D721Med (cell line): ENCODE results near the gene PDCD5.
"Not testable (repeated sequence)": the region's sequence is repeated elsewhere in the genome, so short reads cannot be mapped to it uniquely, and the experiment has no call there.

Experiments used
- DNase-seq: peaks from one replicate; pipeline ENCODE4 v3.0.0; 2011; ENCODE audit warnings: low spot score; ENCODE audit not compliant: insufficient read length
- FAIRE-seq: peaks from 2 replicates; lab custom pipeline; 2011; peaks lifted over from hg19 to GRCh38; lab: Jason Lieb, UNC
- TF ChIP-seq, protein P1 (sequence below): IDR thresholded peaks from 2 replicates; pipeline ENCODE4 v1.5.1; 2012; ENCODE audit warnings: mild to moderate bottlenecking, control low read depth; ENCODE audit not compliant: insufficient read depth; ENCODE audit errors: missing control alignments

PDCD5 gene, protein sequence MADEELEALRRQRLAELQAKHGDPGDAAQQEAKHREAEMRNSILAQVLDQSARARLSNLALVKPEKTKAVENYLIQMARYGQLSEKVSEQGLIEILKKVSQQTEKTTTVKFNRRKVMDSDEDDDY

DNA sequence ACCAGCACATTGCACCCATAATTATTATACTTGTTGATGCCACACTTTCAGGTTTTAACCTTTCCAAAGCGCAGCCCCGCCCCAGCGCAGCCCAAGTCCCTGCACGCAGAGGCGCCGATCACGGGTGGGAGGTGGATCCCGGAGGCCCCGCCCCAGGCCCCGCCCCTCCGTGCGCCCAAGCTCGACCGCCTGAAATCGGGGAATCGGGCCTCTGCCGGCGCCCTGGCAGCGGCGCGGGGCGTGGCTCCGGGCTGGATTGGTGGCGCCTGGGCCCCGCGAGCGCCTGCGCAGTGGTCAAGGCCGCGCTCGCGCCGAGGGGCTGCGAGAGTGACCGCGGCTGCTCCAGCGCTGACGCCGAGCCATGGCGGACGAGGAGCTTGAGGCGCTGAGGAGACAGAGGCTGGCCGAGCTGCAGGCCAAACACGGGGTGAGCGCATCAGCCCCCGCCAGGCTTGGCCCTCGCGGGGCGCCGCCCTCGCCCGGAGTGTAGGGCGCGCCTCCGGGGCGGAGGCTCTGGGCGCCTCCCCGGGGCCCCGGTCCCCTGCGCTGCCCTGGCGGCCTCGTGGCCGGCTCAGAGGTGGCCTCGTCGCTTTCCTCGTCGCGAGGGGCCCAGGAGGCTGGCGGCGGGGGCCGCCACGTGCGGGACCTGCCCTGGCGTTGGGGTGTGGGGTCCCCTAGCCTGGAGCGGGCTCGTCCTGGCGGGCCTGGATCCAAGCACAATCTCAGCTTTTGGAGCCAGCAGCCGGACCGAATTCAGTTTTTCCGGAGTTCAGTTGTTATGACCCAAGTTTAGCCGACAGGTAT, at the start of gene PDCD5:
Gene PDCD5, plus strand, starts transcription at position 290 of the 804 bp plus-strand sequence. Its CDS starts 72 bp downstream, at position 362.
- peak; percentile 89 for DNase-seq
- TF ChIP-seq, protein P1, sequence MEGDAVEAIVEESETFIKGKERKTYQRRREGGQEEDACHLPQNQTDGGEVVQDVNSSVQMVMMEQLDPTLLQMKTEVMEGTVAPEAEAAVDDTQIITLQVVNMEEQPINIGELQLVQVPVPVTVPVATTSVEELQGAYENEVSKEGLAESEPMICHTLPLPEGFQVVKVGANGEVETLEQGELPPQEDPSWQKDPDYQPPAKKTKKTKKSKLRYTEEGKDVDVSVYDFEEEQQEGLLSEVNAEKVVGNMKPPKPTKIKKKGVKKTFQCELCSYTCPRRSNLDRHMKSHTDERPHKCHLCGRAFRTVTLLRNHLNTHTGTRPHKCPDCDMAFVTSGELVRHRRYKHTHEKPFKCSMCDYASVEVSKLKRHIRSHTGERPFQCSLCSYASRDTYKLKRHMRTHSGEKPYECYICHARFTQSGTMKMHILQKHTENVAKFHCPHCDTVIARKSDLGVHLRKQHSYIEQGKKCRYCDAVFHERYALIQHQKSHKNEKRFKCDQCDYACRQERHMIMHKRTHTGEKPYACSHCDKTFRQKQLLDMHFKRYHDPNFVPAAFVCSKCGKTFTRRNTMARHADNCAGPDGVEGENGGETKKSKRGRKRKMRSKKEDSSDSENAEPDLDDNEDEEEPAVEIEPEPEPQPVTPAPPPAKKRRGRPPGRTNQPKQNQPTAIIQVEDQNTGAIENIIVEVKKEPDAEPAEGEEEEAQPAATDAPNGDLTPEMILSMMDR: no peak
- no peak for FAIRE-seq

DNA sequence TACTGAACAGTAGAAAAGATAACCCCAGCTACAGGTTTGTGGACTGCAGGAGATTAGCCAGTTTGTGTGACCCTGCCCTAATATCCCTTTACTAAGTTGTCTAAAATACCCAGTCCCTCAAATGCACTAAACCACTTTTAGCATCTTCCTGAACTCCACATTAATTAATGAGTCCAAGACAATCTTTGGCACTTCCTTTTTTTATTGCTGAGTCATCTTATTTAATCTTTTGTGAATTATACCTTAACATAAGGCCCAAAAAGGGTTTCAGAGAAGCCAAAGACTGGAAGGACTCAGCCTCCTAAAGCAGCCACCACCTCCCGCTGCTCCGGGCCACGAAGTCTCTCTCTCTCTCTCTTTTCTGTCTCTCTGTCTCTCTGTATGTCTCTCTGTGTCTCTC, 48.8 kb upstream of the PDCD5 start:
- no peak for DNase-seq
- FAIRE-seq: no peak
- TF ChIP-seq, protein P1: no peak

DNA sequence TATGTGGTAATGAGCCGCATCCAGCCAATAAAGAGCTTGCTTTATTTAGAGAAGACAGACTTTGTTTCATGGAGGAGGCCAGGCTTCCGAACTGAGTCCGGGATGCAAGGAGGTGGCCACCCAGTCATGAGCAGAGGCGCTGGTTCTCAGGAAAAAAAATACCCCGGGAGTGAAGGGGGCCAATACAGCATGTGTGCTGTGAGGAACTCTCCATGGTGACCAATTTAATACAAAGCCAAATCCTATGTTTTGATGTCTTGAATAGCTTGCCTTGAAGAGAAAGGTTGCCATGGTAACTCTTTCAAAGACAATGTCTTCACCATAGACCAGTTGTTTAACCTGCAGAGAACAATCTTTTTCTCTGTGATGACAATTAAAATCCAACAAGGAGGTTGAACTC, 43.4 kb upstream of the PDCD5 start:
- TF ChIP-seq, protein P1: no peak
- no peak for FAIRE-seq
- DNase-seq: no peak

DNA sequence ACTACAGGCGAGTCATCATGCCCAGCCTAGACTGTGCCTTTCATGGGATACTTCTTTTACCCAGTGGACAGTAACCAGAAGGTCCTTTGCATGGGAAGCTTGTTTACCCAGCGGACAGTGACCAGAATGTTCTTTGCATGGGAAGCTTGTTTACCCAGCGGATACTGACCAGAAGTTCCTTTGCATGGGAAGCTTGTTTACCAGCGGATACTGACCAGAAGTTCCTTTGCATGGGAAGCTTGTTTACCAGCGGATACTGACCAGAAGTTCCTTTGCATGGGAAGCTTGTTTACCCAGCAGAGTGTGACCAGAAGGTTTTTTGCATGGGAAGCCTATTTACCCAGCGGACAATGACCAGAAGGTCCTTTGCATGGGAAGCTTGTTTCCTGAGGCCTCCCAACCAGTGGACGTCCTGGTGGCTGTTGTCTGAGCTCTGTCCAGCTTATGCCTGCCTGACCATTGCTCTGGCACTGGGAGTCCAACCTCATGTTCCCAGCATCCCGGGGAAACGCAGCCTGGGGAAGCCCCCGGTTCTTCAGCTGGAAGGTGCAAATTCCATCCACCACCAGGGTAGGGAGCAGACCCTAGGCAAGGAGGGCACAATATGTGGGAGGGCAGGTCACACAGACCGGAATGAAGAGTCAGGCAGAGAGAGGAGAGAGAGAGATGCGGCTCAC, 41.6 kb upstream of the PDCD5 start:
- FAIRE-seq: no peak
- DNase-seq: no peak
- TF ChIP-seq, protein P1: no peak

DNA sequence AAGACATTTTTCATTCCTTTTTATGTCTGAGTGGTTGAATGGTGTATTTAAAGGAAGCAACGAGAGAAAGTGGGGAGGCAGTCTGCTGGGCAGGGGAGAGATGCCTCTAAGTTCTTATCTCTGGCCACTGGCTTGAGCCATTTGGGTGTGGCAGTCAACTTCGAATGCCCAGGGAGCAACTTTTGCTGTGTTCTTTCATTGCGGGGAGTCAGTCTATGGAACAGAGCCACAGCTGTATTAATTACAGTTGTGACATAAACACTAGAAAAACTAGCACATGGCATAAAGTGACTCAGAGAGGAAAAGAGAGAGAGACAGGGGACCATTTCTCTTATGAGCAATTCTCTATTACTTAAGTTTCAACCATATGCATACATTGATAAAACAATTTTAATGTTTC, 40.4 kb upstream of the PDCD5 start:
- DNase-seq: no peak
- TF ChIP-seq, protein P1: no peak
- no peak for FAIRE-seq

DNA sequence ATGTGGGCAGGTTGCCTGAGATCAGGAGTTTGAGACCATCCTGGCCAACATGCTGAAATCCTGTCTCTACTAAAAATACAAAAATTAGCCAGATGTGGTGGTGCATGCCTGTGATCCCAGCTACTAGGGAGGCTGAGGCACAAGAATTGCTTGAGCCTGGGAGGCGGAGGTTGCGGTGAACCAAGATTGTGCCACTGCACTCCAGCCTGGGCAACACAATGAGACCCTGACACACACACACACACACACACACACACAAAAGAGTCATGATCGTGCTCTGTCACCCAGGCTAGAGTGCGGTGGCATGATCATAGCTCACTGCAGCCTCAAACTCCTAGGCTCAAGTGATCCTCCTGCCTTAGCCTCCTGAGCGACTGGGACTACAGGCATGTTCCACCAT, 39.6 kb upstream of the PDCD5 start:
- DNase-seq, FAIRE-seq: not testable (repeated sequence)

DNA sequence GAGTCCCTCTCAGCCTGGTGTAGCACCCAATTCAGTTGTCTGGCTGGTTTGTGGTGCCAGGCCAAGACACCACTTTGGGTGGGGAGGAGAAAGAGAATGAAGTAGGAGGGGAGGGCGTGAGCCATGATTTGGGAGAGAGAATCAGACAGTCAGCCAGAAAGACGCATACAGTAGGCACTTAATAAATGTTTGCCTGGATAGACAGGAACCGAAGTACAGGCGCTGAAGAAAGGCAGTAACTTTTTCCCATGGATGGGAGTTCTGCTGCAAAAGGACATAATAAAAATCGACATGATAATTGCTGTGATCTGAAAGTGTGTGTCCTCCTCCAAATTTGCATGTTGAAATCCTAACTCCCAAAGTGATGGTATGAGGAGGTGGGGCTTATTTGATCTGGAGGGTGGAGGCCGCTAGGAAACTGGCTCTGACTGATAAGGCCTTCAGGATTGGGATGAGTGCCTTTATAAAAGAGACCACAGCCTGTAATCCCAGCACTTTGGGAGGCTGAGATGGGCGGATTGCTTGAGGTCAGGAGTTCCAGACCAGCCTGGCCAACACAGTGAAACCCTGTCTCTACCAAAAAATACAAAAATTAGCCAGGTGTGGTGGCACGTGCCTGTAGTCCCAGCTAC, 38.4 kb upstream of the PDCD5 start:
- TF ChIP-seq, protein P1: no peak
- FAIRE-seq (no peak), DNase-seq (no peak)
